HG03039 (cell line): ENCODE measurements around the gene ASS1.
"Not testable (repeated sequence)": the region's sequence is repeated elsewhere in the genome, so short reads cannot be mapped to it uniquely, and the experiment has no call there.

ENCODE experiments used
- ATAC-seq: cut with Tn5 transposase; IDR thresholded peaks from one replicate; pipeline ENCODE4 v1.9.1; 2021; ENCODE audit warnings: mild to moderate bottlenecking, moderate library complexity; ENCODE audit not compliant: unreplicated experiment

Gene ASS1

DNA sequence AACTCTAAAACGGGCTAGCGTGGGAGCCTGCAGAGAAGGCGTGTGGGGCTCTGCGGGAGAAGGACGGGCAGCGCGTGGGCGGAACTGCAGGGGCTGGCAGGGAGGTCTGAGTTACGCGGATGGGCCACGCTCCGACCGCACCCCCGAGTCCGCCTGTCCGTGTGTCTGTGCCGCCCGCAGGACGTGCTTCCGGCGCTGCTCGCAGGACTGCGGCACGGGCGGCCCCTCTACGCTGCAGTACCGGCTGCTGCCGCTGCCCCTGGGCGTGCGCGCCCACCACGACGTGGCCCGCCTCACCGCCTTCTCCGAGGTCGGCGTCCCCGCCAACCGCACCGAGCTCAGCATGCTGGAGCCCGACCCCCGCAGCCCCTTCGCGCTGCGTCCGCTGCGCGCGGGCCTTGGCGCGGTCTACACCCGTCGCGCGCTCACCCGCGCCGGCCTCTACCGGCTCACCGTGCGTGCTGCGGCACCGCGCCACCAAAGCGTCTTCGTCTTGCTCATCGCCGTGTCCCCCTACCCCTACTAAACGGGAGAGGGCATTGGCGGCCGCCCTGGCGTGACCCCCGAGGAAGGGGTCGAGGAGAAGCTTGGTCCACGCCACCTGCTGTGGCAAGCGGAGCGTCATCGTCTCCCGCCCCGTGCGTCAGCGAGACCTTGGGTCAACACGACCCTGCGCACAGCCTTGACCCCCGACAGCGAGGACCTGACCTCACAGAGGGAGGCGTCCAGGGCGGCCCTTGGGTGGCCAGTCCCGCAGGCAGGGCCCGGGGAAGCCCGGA lies 11.4 kb upstream of the ASS1 start:
- no peak for ATAC-seq

DNA sequence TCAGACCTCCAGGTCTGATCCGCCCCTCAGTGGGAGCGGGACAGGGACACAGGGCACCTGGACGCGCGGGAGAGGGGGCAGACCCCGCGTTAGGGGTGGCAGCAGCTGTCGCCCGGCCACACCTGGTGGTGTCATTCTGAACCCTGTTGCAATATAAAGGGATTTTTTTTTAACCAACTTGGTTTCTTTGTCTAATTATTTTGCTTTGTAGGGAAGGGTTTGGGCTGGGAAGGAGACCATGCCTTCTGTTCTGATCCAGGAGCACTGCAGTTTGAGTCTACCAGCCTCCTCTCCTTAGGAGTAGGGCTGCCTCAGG lies 10.9 kb upstream of the ASS1 start:
- no peak for ATAC-seq

DNA sequence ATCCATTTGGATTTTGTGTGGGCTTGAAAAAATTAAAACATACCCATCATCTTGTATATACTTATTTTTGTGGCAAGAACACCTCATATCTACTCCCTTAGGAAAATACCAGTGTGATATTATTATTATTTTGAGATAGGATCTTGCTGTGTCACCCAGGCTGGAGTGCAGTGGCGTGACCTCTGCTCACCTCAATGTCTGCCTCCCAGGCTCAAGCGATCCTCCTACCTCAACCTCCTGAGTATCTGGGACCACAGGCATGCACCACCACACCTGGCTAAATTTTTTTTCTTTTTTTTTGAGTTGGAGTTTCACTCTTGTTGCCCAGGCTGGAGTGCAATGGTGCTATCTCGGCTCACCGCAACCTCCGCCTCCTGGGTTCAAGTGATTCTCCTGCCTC lies 10.1 kb upstream of the ASS1 start:
- ATAC-seq, result not testable (repeated sequence)

DNA sequence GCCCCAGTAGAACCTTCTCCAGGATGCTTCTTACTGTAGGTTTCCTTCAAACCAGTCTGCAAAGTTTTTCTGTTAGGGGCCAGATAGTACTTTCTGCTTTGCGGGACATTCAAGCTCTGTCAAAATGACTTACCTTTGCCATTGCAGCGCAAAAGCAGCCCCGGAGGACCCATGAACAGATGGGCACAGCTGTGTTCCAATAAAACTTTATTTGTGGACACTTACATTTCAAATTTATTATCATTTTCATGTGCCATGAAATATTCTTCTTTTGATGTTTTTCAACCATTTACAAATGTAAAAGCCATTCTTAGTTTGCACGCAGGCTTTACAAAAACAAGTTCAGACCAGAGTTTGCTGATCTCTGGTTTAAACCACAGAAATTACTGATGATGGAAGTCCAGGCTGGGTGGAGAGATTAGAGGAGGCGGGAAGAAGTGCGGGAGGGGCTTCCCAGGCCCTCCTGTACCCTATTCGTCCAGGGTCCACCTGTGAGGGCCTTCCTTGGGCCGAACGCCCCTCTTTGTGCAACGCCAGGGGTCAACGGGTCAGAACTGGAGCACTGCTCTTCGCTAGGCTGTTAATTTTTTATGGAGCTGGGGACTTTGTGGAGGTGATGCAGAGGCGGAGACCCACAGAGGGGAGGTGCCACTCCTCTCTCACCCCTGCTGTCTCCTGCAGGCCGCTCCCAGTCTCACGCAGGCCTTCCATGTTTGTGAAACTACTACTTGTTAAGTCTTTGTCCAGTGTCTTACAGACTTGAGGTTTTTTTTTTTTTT lies 7.6 kb upstream of the ASS1 start:
- ATAC-seq, result no peak

DNA sequence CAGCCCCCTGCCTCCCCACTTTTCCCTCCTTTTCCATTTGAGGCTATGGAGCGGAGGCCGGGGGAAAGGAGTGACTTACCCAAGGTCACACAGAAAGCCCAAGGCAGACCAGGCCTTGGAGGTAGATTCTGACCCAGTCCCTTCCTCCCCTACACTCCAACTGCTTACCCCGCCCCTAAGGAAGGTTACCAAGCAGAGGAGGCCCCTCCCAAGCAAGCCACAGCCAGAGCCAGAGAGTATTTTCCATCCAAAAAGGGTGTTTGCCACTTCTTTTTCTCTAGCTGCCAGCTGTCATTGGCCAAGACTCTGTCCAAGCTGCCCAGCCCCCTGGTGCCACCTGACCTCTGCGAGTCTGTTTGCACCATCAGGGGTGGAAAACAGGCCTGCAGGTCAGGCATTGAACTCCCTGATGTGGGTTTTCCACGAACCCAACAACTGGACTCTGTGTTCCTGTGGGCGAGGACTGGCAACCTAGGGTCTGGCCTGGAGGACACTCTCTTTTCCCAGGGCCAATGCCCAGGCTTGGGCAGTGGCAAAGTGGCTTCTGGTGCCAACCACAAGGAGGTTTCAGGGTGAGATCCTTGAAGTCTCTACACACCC lies 6.3 kb upstream of the ASS1 start:
- no peak for ATAC-seq

DNA sequence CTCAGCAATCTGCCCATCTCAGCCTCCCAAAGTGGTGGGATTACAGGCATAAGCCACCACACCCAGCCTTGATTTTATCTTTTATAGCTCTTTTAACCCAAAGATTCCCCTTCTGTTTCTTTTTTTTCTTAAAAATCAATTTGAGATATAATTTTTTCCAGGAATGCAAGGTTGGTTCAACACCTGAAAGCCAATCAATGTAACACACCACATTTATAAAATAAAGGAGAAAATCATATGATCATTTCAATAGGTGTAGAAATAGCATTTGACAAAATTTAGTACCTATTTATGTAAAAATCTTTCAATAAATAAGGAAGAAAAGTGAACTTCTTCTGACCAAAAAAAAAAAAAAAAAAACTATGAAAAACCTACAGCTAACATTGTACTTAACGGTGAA lies 3.7 kb upstream of the ASS1 start:
- no peak for ATAC-seq

DNA sequence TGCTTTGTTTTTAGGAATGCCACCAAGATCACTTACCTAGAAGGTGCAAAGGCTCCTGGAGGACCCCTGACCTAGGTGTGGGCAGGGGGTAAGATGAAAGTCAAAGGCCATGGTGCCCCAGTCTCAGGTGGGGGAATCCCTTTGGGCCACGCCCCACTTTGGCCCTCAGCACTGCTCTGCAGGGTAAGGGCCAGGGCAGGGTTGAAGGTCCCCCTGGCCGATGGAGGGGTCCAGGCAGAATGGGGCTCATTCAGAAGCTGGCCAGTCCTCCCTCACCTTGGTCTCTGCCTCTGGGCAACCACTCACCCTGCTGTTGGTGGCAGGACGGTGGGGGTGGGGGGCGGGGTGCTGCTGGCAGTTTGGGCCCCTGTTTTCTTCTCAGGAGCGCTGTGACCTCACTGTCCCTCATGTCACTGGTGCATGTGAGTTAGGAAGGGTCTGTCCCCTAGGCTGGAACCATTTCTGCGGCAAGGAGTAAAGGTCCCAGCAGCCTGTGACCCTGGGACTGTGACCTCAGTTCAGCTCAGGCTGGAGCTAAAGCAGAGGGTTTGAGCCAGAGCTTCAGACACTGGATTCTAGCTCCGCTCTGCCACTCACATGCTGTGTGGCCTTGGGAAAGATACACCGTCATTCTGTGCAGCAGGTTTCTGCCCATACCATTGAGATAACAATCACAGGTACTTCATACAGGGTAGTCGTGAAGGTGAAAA lies 1.9 kb upstream of the ASS1 start:
- ATAC-seq, result no peak

DNA sequence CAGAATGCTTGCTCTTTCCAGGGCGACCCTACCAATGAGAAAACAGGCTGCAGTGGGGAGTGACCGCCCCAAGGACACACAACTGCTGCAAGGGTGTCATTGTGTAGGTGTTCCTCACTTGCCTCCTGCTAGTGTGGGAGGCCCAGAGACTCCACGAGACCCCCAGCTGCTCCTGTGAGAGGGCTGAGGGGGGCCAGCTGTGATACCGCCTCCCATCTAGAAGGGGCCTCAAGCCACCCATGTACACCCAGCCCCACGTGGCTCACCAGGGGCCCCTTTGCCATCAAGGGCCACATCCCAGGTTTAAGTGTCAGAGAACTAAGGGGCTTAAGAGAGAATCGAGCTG lies 1.3 kb upstream of the ASS1 start:
- no peak for ATAC-seq

DNA sequence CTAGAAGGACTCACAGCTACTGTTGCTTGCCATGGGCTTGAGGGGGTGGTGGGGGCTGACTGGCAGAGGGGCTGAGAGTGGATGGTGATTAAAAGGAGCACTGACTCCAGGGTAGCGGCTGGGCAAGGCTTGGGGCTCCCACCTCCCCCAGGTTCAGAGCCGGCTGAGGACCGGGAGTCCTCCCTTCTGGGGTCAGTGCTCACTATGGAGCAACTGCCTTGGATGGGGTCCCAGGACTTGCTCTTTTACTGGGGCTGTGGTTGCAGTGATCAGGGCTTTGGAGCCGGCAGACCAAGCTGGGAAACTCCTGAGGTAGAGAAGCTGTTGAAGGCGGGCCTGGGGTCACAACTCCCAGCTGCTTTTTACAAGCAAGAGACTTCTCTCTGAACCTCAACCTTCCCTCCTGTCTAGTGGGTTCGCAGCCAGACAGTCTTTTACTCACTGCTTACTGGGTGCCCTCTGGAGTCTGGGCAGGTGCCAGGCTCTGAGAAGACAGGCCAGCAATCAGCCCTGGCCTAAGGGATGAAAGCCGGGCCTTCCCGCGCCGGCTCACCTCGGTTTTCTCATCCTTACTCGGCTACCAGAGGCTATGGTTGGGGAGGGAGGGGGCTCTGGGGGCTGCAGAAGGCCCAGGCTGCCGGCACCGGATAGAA lies 795 bp upstream of the ASS1 start:
- no peak for ATAC-seq

DNA sequence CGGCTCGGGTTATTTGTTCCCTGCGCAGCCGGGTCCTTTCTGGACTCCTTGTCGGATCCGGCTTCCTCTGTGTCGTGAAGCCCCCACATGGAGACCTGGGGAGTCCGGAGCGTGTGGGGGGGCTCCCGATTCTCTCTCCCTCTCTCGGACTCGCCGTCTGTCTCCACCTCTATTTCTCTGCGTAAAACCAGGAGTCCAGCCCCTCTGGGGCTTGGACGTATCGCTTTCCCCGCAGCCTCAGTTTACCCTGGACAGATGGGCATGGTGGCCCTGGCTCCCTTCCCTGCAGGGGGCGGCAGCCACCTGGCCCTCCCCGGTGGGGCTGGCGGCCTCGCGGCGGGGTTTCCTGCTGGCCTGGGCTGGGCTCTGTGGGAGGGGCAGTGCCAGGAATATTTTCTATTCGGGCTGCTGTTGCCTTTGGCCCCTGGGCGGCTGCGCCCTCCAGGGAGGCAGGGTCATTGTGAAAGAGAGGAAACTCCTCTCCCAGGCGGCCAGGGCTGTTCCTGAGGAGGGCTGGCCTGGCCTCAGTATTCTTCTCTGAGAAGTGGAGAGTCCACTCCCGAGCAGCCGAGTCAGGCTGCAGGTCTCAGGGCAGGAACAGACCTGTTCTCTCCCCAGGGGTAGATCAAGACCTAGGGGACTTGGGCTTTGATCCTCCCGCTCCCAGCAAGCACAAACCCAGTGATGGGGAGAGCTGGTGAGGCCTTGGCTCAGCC lies 665 bp downstream of the ASS1 start:
- ATAC-seq, result no peak

DNA sequence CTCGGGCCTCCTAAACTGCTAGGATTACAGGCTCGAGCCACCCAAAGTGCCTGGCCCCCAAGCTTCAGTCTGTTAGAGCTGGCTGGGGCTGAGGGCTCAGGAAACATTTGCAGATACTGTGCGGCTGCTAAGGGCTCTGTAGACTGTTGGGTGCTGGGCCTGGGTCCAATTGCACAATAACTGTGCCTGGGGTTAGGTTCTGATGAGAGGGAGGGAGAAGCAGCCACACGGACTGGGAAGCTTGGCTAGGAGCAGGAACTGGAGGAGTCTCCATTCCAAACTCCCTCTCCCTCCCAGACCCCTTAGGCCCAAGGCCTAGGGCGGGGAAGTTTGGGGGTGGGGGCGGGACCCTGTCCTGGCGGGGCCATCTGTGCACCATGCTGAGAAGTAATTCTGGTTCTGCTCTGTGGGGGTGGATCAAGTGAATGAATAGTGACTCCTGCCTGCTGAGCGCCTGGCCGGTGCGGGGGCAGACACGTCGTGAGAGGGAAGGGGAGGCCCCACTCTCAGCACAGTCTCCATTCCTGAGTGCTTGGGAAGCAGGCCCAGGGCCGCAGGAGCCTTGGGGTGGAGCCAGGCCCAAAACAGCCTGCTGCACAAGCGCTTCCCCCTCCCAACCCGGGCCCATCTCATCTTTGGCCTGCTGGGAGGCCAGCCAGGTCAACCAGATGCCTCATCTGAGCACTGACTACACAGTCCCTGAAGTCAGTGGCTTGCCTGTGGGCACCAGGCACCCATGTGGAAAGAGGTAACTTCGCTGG lies 1.5 kb downstream of the ASS1 start:
- no peak for ATAC-seq

DNA sequence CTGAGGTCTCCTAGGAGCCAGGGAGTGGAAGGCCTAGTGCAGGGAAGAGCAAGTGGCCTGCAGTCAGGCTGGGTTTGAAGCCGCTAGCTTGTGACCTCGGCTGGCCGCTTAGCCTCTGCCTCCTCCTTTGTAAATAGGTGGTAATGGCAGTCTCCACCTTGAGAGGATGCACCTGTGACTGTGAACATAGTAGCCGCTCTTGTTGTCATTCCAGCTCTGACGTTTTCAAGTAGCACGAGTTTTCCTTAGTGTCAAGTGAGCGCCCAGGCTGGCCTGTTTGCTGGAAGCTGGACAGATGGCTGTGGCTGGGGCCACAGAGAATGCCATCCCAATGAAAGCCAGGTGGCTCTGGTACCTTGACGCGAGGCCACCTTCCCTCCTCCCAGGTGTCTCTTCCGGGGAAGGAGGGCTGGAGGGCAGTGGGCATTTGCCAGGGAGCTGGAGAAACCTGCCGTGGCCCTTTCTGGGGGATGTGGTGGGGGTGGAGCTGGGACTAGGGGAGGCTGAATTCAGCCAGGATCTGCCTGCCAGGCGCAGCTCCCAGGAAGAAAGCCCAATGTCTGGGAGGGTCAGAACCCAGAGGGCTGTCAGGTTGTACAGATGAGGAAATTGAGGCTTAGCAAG lies 2.5 kb downstream of the ASS1 start:
- no peak for ATAC-seq

DNA sequence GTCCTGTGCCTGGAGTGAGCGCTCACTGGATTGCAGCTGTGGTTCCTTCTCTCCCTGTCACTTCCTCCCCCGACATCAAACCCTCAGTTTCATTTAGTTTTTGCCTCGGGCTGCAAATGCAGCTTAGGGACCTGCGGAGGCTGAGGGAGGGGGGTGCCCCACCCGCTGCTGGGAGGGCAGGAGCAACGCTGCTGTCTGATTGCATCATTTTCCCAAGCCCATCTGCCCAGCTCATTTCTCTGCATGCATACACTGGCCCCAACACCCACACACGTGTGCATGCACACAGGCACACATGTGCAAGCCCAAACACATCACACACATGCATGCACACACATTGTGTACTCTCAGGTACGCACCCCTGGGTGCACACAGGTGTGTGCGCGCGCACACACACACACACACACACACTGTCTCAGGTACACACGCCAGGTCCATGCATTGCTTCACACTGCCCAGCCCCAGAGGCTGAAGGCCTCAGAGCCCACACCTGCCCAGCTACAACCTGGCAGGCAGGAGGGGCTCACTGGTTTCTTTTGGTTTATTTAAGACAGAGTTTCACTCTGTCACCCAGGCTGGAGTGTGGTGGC lies 3.4 kb downstream of the ASS1 start:
- ATAC-seq, result no peak

DNA sequence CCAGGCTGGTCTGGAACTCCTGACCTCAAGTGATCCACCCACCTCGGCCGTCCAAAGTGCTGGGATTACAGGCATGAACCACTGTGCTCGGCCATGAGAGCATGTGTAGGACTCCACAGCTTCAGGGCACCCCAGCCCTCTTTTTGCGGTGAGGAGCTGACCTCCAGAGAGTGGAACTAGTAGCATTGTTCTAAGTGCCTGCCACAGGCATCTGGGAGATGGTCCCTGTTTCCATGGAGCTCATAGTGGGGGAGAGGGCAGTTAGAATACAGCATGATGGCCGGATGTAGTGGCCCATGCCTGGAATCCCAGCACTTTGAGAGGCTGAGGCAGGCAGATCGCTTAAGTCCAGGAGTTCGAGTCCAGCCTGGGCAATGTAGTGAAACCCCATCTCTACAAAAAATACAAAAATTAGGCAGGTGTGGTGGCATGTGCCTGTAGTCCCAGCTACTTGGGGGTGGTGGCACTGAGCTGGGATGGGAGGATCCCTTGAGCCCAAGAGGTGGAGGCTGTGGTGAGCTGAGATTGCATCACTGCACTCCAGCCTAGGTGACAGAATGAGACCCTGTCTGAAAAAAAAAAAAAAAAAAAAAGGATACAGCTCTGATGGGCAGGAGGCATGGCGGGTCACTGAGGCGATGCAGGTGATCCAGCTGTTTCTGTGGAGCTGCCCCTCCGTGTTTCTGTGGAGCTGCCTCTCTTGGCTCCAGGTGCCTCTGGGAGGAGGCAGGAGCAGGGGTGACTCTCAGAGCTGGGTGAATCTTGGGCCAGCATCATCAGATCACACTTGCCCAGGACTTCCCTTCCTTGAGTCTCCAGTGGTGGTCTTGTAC lies 4.2 kb downstream of the ASS1 start:
- no peak for ATAC-seq

DNA sequence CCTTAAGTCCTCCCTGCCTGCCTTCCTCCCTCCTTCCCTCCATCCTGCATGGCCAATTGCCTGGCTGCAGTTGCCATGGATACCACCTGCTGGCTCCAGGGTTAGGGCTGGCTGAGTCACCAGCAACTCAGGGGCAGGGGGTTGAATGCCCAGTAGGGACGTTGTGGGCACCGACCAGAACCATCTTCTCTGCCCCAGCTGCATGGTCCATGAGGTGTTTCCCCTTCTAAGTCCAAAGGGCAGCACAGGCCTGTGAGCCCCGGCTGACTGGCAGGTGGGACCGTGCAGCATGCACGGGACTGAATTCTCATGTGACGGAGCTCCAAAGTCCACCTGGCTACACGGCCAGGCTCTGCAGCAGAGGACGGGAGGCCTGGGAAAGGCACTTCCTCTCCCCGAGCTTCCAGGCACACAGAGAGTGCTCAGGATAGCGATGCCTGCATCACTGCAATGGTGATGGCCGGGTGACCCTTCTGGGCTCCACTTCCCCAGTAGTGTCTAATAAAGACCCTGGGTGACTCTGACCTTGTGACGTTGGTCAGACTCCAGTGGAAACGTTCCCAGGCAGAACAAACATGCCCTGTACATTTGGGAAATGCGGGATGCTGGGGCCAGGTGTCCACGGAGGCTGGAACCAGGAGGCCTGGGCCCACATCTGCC lies 5.7 kb downstream of the ASS1 start:
- ATAC-seq, result no peak

DNA sequence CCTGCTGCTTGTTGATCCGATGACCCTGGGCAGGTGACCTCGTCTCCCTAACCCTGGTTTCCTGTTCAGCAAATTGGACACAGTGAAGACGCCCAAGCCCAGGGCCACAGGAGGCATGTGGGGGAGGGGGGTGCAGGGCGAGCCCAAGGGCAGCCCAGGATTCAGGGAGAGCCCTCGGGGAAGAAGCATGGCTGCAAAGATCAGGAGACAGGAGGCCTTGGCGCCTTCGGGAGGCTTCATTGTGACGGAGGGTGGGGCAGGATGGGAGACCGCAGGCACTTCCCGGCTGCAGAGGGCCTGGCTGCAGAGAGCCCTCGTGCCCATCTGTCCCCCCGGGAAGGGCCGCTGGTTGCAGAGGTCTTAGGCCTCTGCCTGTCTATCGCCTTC lies 6.2 kb downstream of the ASS1 start:
- no peak for ATAC-seq

DNA sequence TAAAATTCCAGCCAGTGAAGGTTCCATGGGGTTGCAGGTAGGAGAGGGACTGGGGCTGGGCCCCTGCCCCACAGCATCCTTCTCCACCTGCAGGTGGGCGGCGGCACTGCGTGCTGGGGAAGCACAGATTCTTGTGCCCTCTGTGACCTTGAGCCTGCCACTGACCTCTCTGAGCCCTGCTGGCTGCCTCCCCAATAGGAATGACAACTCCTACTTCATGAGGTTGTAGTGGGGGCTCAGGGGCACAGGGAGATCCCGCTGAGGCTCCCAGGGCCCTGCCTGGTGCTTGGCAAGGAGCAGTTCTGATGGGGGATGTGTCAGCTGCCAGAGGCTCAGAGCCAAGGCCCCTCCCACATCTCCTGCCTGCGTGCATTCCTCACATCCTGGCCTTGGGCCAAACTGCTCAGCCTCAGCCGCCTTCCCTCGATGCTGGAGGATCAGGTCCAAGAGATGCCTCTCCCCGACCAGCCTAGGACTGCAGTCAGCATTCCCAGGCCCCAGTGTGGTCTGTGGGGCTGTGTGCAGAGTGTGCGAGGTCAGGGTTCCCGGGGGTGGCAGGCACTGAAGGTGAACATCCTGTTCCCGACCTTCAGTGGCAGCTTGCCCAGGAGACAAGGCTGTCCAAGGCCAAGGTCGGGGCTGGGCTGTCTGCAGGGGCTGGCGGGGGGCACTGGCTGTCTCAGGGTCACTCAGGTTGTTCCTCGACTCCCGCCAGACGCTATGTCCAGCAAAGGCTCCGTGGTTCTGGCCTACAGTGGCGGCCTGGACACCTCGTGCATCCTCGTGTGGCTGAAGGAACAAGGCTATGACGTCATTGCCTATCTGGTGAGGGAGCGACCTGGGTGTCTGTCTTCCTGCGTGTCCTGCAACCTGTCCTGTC lies 7.0 kb downstream of the ASS1 start:
- ATAC-seq, result no peak
